Ovary (tissue), 10 donors: ENCODE results near the gene SLC17A3. TPM values are rescaled to one million over a fixed set of nuclear protein-coding genes. Genes with fewer than 3 reads are reported as not detected.

Experiments used
- DNase-seq, 5 donors: peaks; one replicate each; pipeline ENCODE4 v3.0.0-alpha.2; 2019 to 2020
- H3K27ac ChIP-seq, 2 donors: fragments of 200-600 bp; one replicate each; pipeline versions ENCODE4 v1.5.1 to v1.8.0; 2019 to 2022
- H3K27me3 ChIP-seq: fragments of 200-600 bp; one replicate; pipeline ENCODE4 v1.8.0; 2022
- H3K36me3 ChIP-seq: fragments of 200-600 bp; sonication (generic); one replicate; pipeline ENCODE4 v1.5.1; 2019
- H3K4me1 ChIP-seq: one replicate; pipeline ENCODE4 v1.8.1; 2013; ENCODE audit warnings: mild to moderate bottlenecking, moderate library complexity; ENCODE audit not compliant: insufficient read depth
- H3K4me3 ChIP-seq: fragments of 200-600 bp; sonication (generic); one replicate; pipeline ENCODE4 v1.5.1; 2017
- H3K9me3 ChIP-seq, 2 donors: fragments of 200-600 bp in 1 of 2; sonication (generic) in 1 of 2; one replicate each; pipeline versions ENCODE4 v1.5.1 to v1.8.1; 2013 to 2019; ENCODE audit warnings: mild to moderate bottlenecking in 1 of 2, moderate library complexity in 1 of 2
- EP300 ChIP-seq: sonication (generic); formaldehyde crosslinking; IDR thresholded peaks from one replicate; pipeline ENCODE4 v1.6.1; 2017; ENCODE audit warnings: antibody characterized with exemption
- POLR2A ChIP-seq: fragments of 450-650 bp; IDR thresholded peaks from one replicate; pipeline ENCODE4 v1.6.1; 2017; ENCODE audit warnings: antibody characterized with exemption, mild to moderate bottlenecking, moderate library complexity
- whole genome bisulfite sequencing, 3 donors: extraction: QIAGEN DNeasy Blood & Tissue Kit in 1 of 3; methylation state at CpG; one replicate each; pipeline versions ENCODE4 v1.1.5 to v1.1.7; 2013 to 2017; 5-methylcytosine and 5-hydroxymethylcytosine counted together
- intact Hi-C, 4 donors: fragments of 100-400 bp; cut with DNase I; formaldehyde crosslinking; loops; one replicate each; pipeline versions ENCODE4 v1.11.0 to v1.15.1; 2022 to 2023
- long read RNA-seq, 3 donors: library from polyadenylated mRNA in 2 of 3; unstranded in 2 of 3; transcript quantifications; one replicate each; pipeline ENCODE4 v2.0.0 and lab custom pipeline, GENCODE V29; 2021 to 2026
- polyA plus RNA-seq, 2 donors: library from polyadenylated mRNA; stranded (reverse); fragments of 200-250 nt in 1 of 2; fragments of 350-450 nt in 1 of 2; fragmentation: Illumina TruSeq in 1 of 2; extraction: RNeasy Lipid Tissue Mini Kit (QIAGEN cat#74804) in 1 of 2; gene quantifications; one replicate each; pipeline ENCODE4 v1.2.3, GENCODE V29; 2013 to 2014
- total RNA-seq, 7 donors: library from RNA; depleted of rRNA in 2 of 7; stranded (reverse); fragments of >200 nt in 2 of 7; fragmentation: NEBNext Ultra II Directional in 3 of 7; extraction: Animal tissue kit (Norgen Biotek cat#: 25700) in 3 of 7; gene quantifications; one replicate each; pipeline versions ENCODE4 v1.1.0 to v1.2.4, GENCODE V29; 2016 to 2023
- TF ChIP-seq, protein P1 (sequence below), 3 donors: fragments of 450-650 bp in 2 of 3; fragments of 200-600 bp in 1 of 3; IDR thresholded peaks; one replicate each; pipeline versions ENCODE4 v1.5.1 to v1.8.0; 2016 to 2022; ENCODE audit warnings: antibody characterized with exemption in 3 of 3, mild to moderate bottlenecking in 1 of 3
- donor health status: DM: no; HTN: no; CAD: no; lungs with moderate emphysema.
- donor health status: DM: no; HTN: no; CAD: no.
- donor health status: Bipolar disorder and iron deficiency.
- donor health status: DM: yes; HTN: yes; CAD: no.
- donor health status: DM: no; HTN: no; CAD: no.
- donor health status: DM: yes; HTN: yes; CAD: no.

Gene SLC17A3, protein sequence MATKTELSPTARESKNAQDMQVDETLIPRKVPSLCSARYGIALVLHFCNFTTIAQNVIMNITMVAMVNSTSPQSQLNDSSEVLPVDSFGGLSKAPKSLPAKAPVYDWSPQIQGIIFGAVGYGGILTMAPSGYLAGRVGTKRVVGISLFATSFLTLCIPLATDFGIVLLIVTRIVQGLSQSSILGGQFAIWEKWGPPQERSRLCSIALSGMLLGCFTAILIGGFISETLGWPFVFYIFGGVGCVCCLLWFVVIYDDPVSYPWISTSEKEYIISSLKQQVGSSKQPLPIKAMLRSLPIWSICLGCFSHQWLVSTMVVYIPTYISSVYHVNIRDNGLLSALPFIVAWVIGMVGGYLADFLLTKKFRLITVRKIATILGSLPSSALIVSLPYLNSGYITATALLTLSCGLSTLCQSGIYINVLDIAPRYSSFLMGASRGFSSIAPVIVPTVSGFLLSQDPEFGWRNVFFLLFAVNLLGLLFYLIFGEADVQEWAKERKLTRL
- total RNA-seq (under 1 TPM in 4 of 7 donors, not detected in 3; 0.10 to 0.93 (median 0.36) TPM), polyA plus RNA-seq (under 1 TPM; 0.07 to 0.35 TPM)
- long read RNA-seq, donor 1, partial matches to known transcripts, result 0 of 2 reads
- long read RNA-seq, donor 1, other reads (novel, unspliced or antisense), result 2 of 2 reads
- long read RNA-seq, donor 2, result 0 reads
- long read RNA-seq, donor 3, result 0 reads

DNA sequence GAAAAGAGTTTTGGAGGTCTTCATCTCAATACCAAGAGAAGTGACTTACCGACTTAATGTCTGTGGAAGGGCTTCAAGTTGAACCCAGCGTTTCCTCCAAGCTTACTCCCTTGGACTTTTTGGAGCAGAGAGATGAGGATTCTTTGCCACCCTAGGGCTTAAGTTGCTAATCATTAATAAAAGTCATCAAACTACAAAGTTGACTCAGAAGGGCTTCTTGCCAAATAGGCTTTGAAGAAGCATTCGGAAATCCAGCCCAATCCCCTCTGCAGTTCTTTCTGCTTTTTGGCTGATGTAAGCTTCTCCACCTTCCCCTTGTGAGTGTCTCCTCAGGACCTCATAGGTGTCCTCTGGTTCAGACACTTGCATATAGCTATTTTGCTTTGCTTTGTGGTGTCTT is at the start of gene SLC17A3:
SLC17A3 (minus strand) TSS at position 126 of the 400 bp plus-strand sequence. CDS start 5,856 bp downstream, outside the sequence.
- Histone ChIP-seq H3K9me3 (no peaks in the 10 kb centered on the region), H3K36me3 (no peaks in the 10 kb centered on the region), H3K4me3 (no peak within 1 kb of the TSS), H3K4me1 (peaks cover 3% of the 10 kb centered on the region), H3K27ac (no peak within 1 kb of the TSS), H3K27me3 (no peaks in the 10 kb centered on the region)
- WGBS, 3 donors, result 92 to 95% (median 93%) methylated on average over 3 of the region's 3 CpGs
- TF ChIP-seq EP300 (no peak), POLR2A (no peak)
- TF ChIP-seq, protein P1, sequence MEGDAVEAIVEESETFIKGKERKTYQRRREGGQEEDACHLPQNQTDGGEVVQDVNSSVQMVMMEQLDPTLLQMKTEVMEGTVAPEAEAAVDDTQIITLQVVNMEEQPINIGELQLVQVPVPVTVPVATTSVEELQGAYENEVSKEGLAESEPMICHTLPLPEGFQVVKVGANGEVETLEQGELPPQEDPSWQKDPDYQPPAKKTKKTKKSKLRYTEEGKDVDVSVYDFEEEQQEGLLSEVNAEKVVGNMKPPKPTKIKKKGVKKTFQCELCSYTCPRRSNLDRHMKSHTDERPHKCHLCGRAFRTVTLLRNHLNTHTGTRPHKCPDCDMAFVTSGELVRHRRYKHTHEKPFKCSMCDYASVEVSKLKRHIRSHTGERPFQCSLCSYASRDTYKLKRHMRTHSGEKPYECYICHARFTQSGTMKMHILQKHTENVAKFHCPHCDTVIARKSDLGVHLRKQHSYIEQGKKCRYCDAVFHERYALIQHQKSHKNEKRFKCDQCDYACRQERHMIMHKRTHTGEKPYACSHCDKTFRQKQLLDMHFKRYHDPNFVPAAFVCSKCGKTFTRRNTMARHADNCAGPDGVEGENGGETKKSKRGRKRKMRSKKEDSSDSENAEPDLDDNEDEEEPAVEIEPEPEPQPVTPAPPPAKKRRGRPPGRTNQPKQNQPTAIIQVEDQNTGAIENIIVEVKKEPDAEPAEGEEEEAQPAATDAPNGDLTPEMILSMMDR (IDR thresholded peaks at IDR 0.05), result no peak
- DNase-seq, result no peak
- intact Hi-C loops, result no loop called here

GRCh38 chr6:25922301-25922700 is 48.3 kb upstream of the SLC17A3 start:
- no peaks in the 10 kb centered on the region for H3K27me3 ChIP-seq
- H3K36me3 ChIP-seq, result no peaks in the 10 kb centered on the region
- 55 to 75% (median 69%) methylated on average over 2 of the region's 2 CpGs for WGBS, 3 donors
- no peaks in the 10 kb centered on the region for H3K4me1 ChIP-seq
- DNase-seq, result no peak
- intact Hi-C loops, result no loop called here
- no peak for TF ChIP-seq POLR2A
- no peak overlapping the region for H3K27ac ChIP-seq
- no peaks in the 10 kb centered on the region for H3K9me3 ChIP-seq
- no peak overlapping the region for H3K4me3 ChIP-seq

DNA sequence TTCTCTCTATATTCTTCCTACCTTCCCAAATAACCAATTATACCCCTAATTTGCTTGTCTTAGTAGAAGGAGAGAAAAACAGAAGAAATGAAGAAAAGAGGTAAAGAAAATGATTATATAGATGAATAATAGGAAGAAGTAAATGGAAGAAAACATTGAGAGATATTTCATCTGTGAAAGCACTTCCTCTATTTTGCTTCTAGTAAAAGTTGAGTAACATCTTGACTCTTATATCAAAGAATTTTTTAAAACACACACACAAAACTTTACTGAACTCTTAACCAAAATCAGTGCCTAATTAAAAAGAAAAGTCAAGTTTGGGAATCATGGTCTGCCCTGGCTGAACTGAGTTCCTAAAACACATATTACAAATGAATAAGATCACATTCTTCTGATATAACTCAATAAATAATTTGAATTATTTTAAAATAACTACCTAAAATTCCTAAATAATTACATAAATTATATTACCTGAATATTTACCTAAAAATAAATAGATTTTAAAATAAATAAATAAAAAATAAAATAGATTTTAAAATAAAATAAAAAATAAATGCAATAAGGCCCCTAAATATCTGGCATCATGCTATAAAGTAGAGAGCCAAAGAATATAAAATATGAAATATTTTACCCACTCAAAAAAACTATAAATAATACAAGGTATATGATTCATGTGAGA is 47.6 kb upstream of the SLC17A3 start:
- no peak overlapping the region for H3K4me3 ChIP-seq
- no peak overlapping the region for H3K27ac ChIP-seq
- DNase-seq, result no peak
- H3K36me3 ChIP-seq, result no peaks in the 10 kb centered on the region
- intact Hi-C loops, result no loop called here
- TF ChIP-seq, protein P1 (IDR thresholded peaks at IDR 0.05), result no peak
- TF ChIP-seq POLR2A, result no peak
- no peak for TF ChIP-seq EP300
- no peaks in the 10 kb centered on the region for H3K4me1 ChIP-seq
- H3K27me3 ChIP-seq, result no peaks in the 10 kb centered on the region
- no peaks in the 10 kb centered on the region for H3K9me3 ChIP-seq

DNA sequence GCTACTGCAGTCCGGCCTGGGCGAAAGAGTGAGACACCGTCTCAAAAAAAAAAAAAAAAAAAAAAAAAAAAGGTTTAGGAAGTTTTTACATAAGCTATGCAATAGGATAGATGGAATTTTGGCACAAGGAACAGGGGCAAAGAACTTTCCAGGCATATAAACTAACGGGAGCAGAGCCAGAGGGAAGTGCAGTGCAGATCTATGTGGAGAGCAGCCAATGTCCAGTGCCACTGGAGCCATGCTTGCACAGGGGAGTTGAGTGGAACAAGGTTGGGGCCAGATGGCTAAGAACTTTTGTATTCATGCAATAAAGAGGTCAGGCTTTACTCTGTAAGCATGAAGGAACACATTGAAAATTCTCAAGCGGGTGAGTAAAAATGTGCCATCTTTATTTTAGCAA is 45.6 kb upstream of the SLC17A3 start:
- H3K9me3 ChIP-seq, result no peaks in the 10 kb centered on the region
- no peak overlapping the region for H3K27ac ChIP-seq
- 86 to 94% (median 90%) methylated on average over 5 of the region's 5 CpGs for WGBS, 3 donors
- DNase-seq, result no peak
- no peaks in the 10 kb centered on the region for H3K36me3 ChIP-seq
- TF ChIP-seq, protein P1 (IDR thresholded peaks at IDR 0.05), result no peak
- TF ChIP-seq POLR2A (no peak), EP300 (no peak)
- no peaks in the 10 kb centered on the region for H3K4me1 ChIP-seq
- H3K27me3 ChIP-seq, result no peaks in the 10 kb centered on the region
- intact Hi-C loops, result no loop called here
- no peak overlapping the region for H3K4me3 ChIP-seq
